Stimulated activated CD8-positive, alpha-beta memory T cell treated with anti-CD3 and anti-CD28 coated beads, Interleukin-12 subunit alpha, Interleukin-12 subunit beta, amount 100 ng/mL, for 24 hours (primary cell): ENCODE results near the gene RHEB.

Experiments
- DNase-seq: peaks from one replicate; pipeline ENCODE4 v3.0.0-alpha.2; 2020; ENCODE audit errors: extremely low read depth

RHEB gene

DNA sequence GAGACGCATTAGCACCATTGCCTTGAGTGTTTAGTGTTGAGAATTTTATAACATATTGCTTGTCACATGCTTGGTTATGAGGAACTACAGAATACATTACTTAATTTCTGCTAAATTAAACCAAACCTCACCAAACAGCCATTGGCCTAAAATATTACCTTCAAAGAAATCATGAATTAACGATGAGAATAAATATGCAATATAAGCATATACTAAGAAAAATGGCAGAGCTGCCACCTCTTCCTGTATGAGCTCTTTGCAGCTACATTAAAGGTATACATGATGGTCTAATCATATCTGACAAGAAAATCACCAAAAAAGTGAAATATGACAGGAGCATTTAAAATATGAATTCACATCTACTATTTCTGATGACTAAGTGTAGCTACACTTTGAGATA lies 5.2 kb upstream of the RHEB start:
- no peak for DNase-seq

DNA sequence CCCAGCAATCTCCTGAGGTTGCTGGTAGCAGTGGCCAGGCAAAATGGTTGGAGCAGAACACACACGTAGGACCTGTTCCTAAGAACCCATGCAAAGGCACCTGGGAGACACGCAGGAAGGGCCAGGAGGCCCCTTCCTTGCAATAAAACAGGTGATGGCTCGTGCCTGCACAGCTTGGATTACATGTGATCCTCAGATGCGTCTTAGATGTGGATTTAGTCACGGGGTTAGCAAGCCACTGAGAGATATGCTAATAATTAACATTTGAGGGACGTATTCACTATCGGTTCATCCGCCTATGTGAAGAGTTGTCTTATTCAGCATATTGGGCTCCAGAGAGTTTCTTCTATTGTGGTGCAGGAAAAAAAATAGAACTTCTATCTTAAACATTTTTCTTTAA lies 4.6 kb upstream of the RHEB start:
- DNase-seq: no peak

DNA sequence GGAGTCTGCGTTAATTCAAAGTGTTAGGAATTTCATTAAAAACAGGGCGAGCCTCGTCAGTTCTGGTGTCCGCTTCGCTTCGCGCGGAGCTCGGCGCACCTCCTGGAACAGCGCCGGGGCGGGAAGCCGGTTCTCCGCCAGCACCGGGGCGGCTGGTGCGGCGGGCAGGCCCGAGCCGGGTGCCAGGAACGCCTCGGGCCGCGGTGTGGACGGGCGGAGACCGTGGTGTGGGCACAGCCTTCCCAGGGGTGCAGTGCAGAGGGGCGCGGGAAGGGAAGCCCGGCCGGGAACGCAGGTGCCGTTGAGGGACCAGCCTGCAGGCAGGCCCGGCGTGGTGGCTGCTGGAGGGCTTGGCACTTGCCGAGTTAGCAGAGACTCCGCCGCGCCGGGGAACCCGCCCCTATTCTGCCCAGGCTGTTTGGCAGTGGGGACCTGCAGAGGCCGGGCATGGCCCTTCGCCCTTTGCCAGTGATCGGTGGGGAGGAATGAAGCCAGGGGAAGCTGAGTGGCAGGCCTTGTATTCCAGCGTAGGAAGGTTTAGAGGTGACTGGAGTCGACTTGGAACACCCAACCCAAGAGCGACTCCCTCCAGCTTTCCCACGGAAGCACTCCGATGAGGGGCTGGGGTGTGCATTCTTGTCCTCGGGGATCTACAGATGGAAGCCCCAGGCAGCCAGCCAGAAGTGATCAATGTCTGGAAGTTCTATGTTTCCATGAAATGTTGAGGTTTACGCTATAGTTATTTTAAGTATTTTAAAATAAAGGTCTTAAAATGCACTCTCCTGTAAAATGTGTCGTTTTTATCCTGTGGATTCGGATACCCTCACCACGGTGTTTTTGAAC lies 945 bp upstream of the RHEB start:
- peak; percentile 1 for DNase-seq

DNA sequence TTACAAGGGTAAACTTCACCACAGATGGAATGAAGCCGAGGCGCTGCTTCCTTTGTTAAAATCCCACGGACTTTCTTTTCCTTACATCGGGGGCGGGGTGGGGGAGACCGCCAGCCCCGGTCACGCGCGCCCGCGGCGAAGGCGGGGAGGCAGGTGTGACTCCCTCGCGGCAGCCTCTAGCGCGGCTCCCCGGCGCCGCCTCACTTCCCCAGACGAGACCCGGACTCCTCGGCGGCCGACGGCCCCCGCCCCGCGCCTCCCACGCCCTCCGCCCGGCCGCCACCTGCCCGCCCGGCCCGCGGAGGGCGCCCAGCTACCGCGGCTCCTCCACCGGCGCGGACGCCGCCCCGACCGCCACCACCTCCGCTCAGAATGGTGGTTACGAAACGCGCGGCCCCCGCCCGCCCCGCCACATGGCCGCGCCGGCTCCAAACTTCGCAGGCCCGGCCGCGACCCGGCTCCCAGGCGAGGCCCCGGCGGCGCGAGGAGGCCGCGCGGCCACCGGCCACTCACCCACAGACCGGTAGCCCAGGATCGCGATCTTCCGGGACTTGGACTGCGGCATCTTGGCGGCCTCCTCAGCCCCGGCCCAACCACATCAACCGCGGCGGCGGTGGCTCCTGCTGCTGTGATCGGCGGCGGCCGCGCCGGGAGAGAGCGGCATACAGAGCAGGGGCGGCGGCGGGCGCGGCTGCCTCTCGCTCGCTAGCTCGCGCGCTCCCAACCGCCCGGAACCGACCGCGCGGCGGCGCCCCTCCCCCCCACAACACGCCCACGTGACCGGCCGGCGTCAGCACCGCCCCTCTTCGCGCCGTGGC lies 539 bp downstream of the RHEB start:
- peak; percentile 15 for DNase-seq

DNA sequence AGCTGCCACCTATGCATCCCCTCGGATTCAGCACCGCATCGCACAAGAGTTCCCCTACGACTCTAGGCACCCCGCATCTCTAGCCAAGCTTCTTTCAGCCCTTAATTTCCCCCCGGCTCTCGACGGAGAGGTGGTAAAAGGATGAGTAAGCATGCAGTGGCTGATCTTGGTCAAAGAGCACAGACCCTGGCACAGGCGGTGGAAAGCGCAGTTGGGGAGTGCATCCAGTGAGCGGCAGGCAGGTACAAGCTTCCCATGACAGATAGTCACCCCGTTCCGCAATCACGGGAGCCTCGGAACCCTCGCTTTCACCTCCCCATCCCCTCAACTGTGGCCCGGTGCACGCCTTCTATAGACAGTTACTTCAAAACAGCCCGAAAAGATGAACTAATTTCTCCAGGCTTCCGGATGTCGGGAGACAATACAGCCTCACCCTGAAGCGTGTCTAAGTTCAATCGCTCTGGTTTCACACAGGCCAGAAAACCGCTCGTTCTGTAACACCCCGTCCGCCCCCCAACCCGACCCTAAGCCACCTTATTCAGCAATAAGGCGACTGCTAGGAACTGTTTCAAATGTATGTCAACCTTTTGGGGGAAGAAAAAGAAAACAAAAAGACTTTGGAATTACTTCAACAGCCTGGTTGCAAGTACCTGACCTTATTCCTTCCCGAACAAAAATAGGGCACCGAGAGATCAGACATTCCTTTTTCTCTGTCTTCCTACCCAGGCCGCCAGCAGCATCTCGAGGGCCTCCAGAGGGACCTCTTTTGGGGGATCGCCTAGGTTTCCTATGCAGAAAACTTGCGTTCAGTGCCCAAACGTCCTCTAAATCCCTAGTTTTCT lies 1.4 kb downstream of the RHEB start:
- peak; percentile 16 for DNase-seq

DNA sequence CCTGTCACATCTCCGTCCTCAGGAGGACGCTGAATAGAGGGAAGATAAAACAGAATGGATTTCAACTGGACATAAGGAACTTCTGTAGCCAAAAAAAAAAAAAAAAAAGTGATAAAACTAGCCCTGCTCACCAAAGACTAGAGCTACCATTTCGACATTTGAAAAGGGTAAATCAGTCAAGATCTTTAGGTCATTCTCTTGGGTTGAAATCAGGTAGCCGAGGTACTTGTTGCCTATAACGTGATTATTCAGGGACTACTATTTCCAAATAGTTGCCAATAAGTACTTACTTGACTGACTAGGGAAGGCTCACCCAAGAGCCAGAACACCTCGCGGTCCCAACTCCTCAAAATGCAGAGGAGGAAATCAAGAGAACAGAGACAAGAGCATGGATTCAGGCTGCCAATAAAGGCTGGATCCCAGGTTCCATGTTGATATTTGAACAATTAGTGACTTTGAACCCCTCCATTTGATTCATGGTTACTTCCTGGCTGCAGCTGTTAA lies 2.0 kb downstream of the RHEB start:
- DNase-seq: no peak

DNA sequence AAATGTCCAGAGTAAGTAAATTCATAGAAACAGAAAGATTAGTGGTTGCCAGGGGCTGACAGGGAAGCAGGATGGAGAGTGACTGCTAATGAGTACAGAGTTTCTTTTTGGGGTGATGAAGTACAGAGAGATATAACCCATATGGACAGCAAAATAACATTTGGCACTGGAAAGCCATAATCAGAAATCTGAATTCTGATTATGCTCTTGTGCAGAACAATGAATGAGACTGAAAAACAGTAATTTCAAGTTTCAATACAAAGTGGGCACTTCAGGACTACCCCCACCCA lies 4.5 kb downstream of the RHEB start:
- no peak for DNase-seq

DNA sequence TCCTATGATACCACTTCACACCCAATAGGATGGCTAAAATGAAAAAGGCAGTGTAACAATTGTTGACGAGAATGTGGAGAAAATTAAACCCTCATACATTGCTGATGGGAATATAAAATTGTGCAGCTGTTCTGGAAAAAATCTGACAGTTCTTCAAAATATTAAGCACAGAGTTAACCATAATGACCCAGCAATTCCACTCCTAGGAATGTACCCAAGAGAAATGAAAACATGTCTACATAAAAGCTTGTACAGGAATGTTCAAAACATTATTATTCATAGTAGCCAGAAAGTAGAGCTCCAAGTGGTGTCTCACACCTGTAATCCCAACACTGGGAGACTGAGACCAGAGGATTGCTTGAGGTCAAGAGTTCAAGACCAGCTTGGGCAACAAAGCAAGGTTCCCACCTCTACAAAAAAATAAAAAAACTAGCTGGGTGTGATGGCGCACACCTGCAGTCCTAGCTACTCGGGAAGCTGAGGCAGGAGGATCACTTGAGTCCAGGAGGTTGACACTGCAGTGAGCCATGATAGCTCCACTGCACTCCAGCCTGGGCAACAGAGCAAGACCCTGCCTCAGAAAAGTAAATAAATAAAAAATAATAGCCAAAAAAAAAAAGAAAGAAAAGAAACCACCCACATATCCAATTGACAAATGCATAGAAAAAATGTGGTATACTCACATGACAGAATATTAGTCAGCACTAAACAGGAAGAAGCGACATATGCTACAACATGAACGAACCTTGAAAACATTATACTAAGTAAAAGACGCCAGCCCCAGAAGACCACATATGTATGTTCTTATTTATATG lies 5.0 kb downstream of the RHEB start:
- DNase-seq: no peak

DNA sequence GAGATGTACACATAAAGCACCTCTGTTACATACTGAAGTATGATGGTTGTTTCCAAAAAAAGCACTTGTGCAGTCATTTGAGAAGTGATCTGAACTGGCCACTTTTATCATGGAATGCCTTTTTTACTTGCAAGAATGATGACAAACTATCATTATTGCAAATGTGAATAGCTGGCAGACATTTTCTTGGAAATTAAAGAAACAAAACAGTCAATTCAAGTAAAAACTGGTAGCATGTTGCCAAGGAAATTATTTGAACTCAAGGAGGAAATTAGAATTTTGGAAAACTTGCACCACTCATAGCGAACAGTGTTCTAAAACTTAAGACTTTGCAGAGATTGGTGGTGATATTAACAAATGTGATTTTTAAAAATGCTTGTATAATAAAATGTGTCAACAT lies 6.6 kb downstream of the RHEB start:
- no peak for DNase-seq

DNA sequence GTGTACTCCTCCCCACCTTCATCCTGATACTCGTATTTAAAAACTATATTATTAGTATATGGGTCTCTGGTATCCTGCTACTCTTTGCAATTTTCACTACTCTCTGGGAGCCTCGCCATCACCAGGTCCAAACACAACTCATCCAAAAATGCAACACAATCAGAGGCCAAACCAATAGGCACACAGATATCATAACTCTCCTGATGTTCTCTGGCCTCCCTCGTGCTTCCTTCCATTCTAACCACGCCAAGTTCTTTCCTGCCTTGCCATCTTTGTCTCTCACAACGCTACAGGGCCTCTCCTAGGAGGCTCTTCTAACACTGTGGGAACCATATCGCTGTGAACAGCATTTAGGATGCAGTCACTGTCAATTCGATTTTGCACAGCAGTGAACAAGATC lies 7.3 kb downstream of the RHEB start:
- DNase-seq: no peak

DNA sequence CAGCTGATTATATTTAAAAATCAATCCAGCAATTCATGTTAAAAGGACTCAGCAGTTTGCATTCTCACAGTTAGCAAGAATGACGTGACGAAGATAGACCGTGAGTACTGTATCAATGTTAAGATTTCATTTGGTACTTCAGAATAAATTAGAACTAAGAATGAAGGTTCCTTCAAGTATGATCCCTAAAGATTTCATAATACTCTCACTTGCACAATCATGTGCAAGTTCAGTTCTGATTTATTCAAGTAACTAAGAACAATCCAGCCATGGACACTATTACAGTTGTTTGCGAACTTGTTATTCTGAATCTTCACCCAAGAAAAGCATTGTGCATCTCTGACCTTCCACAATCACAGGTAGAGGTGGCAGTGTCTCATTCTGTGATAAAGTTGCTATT lies 7.7 kb downstream of the RHEB start:
- DNase-seq: no peak

DNA sequence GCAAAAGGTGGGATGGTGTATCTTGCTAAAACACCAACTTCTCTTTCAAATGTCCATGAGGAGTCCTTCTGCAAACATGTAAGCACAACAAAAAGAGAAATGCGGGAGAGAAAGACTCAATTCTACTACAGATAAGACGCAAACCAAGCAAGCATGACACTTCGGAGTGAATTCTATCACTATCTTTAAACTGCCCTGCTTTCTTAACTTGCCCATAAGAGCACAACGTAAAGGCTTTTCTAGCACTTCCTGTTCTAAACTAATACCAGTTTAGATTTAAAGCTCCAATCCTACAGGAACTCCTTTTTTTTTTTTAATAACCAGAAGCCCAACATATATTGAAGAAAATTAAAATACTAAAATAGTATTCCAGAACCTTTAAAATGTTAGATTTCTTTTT lies 8.4 kb downstream of the RHEB start:
- no peak for DNase-seq

DNA sequence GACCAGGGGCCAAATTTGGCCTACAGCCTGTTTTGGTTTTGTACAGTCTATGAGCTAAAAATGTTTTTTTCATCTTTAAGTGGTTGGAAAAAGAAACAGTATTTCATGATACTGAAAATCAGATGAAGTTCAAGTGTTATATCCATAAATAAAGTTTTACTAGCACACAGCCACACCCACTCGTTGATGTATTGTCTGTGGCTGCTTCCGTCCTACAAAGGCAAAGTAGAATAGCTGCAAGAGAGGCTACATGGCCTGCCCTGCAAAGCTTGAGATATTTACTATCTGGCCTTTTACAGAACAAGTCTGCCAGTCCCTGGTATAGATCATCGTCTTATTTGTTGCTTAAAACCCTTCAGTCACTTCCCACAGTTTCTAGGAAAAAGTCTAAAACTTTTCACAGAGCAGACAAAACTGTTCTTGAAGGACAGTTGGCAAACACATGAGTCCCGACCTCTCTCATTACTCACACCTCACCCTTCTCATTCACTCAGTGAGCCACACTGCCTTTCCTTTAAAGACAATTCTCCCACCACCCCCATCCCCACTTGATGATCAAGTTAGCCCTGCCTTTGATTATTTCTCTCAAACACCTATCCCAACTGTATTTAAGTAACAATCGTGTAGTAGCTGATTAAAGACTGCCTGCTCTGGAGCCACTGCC lies 9.9 kb downstream of the RHEB start:
- DNase-seq: no peak

DNA sequence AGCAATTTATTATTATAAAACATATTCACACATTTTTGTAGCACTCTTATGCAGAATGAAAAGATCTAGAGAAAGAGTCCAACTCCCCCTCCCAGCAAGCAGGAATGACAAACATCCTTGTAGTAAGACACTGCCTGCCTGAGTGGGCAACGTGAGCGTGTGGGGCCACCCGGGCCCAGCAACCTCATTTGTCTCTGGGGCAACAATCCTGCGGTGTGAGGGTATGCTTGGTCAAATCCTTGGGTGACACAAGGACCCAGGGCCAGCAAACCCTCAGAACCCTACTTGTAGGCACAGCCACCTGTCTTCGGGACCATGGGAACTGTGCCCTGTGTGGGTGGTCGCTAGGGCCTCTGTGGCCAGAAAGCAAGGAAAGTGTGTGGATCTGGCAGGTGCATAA lies 10.7 kb downstream of the RHEB start:
- no peak for DNase-seq

DNA sequence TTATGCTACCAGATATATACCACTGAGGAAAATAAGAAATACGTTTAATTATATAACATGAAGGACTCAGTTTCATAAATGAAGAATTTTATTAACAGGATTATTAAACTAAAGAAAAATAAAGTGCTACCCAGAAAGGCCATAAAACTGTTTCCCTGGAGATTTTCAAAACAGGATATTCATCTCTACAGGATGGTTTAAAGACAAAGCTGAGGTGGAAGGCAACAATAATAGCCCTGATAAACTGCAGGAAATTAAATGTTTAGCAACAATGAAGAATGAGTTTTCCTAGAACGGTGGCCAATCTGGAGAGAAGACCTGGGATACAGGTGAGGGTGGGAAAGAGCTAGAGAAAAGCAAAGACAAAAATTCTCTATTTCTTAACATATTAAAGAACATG lies 11.9 kb downstream of the RHEB start:
- no peak for DNase-seq

DNA sequence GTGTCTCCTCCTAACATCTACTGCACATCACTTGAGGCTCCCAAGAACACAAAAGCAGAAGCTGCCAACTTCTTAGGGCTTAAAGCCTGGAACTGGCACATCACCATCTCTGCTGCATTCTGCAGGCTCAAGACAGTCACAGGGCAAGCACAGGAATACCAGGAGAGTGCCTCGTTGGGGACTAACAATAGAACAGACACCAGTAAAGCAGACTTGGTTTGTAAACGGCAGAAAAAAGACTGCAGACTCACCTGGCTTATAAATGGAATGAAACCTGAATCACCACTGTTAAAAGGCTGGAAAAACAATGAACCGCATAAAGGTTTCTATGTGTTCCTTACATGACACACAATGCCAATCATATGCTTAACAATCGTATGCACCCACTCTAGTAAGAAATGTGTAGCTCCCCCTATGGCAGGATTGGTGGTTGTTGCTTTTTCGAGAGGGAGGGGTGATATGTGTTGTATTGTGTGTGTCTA lies 12.8 kb downstream of the RHEB start:
- no peak for DNase-seq

DNA sequence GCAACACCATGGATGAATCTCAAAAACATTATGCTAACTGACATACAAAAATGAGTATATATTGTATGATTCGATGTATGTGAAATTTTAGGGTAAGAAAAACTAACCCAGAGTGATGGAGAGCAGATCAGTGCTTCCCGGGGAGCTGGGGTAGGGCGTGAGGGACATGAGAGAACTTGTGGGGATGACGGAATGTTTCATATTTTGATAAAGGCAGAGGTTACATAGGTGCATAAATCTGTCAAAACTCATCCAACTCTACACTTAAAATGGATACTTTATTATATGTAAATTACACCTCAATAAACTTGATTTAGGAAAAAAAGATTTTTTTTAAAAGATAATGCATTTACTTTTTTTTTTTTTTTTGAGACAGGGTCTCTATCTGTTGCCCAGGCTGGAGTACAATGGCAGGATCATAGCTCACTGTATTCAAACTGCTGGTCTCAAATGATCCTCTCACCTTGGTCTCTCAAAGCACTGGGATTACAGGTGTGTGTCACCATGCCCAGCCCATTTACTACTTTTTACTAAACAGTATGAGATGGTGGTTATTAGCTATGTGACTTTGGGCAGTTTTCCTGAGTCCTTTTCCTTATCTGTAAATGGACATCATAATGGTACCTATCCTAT lies 13.7 kb downstream of the RHEB start:
- no peak for DNase-seq

DNA sequence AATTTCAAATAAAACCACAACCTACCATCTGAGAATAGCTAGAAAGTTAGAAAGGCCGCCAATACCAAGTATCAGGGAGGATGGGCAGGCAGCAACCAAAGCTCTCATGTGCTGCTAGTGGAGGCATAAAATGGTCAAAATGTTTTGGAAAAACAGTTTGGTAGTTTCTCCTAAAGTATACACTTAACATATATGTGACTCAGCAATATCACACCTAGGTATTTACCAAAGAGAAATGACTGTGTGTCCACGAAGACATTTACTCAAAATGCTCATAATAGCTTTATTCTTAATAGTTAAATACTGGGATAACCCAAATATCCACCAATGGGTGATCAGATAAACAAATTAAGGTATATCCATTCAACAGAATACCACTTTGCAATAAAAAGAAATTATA lies 14.3 kb downstream of the RHEB start:
- DNase-seq: no peak

DNA sequence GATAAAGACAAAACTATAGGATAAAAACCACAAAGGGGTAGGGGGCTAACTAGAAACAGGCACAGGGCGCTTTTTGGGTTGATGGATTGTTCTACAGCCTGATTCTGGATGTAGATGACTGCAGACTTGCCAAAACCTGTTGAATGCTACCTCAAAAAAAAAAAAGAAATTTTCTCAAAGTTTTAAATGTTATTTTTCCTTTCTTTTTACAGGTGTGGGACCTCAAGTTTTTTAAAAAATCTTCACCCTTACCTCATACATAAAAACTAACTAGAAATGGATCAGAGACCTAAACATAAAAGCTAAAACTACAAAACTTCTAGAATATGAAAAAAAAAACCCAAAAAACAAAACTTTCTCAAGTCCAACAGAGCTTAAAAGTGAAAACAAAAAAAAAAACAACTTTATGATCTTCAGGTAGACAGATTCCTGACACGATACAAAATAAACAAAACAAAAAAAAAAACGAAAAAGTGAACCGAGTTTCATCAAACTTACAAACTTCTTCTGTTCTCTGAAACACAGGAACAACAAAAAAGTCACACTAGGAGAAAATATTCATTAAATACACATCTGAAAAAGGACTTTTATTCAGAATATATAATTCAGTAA lies 14.9 kb downstream of the RHEB start:
- no peak for DNase-seq
